GM12878 (cell line): ENCODE measurements around the gene SLC25A51. TPM values are rescaled to one million over a fixed set of nuclear protein-coding genes. Genes with fewer than 3 reads are reported as not detected.

Experiments used
- ATAC-seq: fragments of 200-7000 bp; cut with Tn5 transposase; 3 replicates; pipeline ENCODE4 v1.9.1; 2020; ENCODE audit warnings: mild to moderate bottlenecking, moderate library complexity
- BruUV-seq: library from RNA; stranded (reverse); fragments of 400-500 nt; replicated peaks from 2 replicates; lab custom pipeline; 2021; lab: Mats Ljungman, UMichigan
- CTCF ChIA-PET: fragments of 300-600 bp; sonication (Branson Sonifier 250); formaldehyde crosslinking; extraction: SDS; loops from one replicate; lab custom pipeline; 2021; ENCODE audit warnings: inconsistent platforms; lab: Yijun Ruan, JAX
- POLR2A ChIA-PET: fragments of 350-600 bp; formaldehyde crosslinking; extraction: SDS; loops from one replicate; lab custom pipeline; 2021; ENCODE audit warnings: inconsistent platforms; lab: Charles Lee
- RAD21 ChIA-PET: fragments of 300-600 bp; sonication (Branson Sonifier 250); formaldehyde crosslinking; loops from one replicate; lab custom pipeline; 2023; ENCODE audit warnings: antibody characterized with exemption; ENCODE audit not compliant: unreplicated experiment; lab: Charles Lee
- SMC1A ChIA-PET: fragments of 300-600 bp; sonication (Branson Sonifier 250); formaldehyde crosslinking; loops from one replicate; lab custom pipeline; 2023; ENCODE audit not compliant: unreplicated experiment, uncharacterized antibody; lab: Charles Lee
- DNase-seq: peaks from one replicate; pipeline ENCODE4 v3.0.0-alpha.2; 2011; ENCODE audit warnings: low read depth, low spot score
- FAIRE-seq: peaks from 3 replicates; lab custom pipeline; 2011; peaks lifted over from hg19 to GRCh38; lab: Jason Lieb, UNC
- H2AFZ ChIP-seq: 2 replicates; pipeline ENCODE4 v1.6.0; 2011; ENCODE audit warnings: low read depth, low read length, control low read depth; ENCODE audit not compliant: control insufficient read depth
- H3K27ac ChIP-seq: 2 replicates; pipeline ENCODE4 v1.5.1; 2011; ENCODE audit warnings: control low read depth; ENCODE audit not compliant: control insufficient read depth, insufficient read depth
- H3K27me3 ChIP-seq, 2 experiments: replicated peaks in 1 of 2; 2 replicates each; pipeline versions ENCODE4 v1.6.0 to v1.6.1; 2011; ENCODE audit warnings: low read length in 1 of 2; ENCODE audit not compliant: control insufficient read depth in 2 of 2, insufficient read depth in 2 of 2
- H3K36me3 ChIP-seq, 2 experiments: 2 replicates each; pipeline ENCODE4 v1.5.1; 2011; ENCODE audit warnings: low read length in 1 of 2; ENCODE audit not compliant: control insufficient read depth in 2 of 2, insufficient read depth in 2 of 2
- H3K4me1 ChIP-seq: 2 replicates; pipeline ENCODE4 v1.6.1; 2011; ENCODE audit warnings: mild to moderate bottlenecking, low read length, moderate library complexity, mixed read lengths; ENCODE audit not compliant: control insufficient read depth, insufficient read depth
- H3K4me2 ChIP-seq: 2 replicates; pipeline ENCODE4 v1.6.0; 2011; ENCODE audit warnings: control low read depth; ENCODE audit not compliant: control insufficient read depth, insufficient read depth
- H3K4me3 ChIP-seq: fragments of 200-600 bp; sonication (generic); 2 replicates; pipeline ENCODE4 v1.5.1; 2016
- H3K79me2 ChIP-seq: 2 replicates; pipeline ENCODE4 v1.6.0; 2011; ENCODE audit warnings: low read length; ENCODE audit not compliant: control insufficient read depth, insufficient read depth
- H3K9ac ChIP-seq: 2 replicates; pipeline ENCODE4 v1.8.0; 2011; ENCODE audit warnings: low read length, control low read depth, mixed read lengths; ENCODE audit not compliant: control insufficient read depth, insufficient read depth
- H3K9me3 ChIP-seq: replicated peaks from 3 replicates; pipeline ENCODE4 v1.5.1; 2011; ENCODE audit warnings: mild to moderate bottlenecking, low read length; ENCODE audit not compliant: control insufficient read depth, insufficient read depth
- H4K20me1 ChIP-seq: 2 replicates; pipeline ENCODE4 v1.6.0; 2011; ENCODE audit not compliant: control insufficient read depth, insufficient read depth
- BCL11A ChIP-seq: IDR thresholded peaks from 2 replicates; pipeline ENCODE4 v1.6.1; 2011; ENCODE audit warnings: low read depth, low read length
- DPF2 ChIP-seq: fragments of 450-650 bp; IDR thresholded peaks from 2 replicates; pipeline ENCODE4 v1.6.1; 2017; ENCODE audit warnings: mild to moderate bottlenecking
- RELA ChIP-seq: fragments of 450-650 bp; IDR thresholded peaks from 2 replicates; pipeline ENCODE4 v1.8.0; 2014; ENCODE audit warnings: borderline replicate concordance; ENCODE audit not compliant: partially characterized antibody
- SIX5 ChIP-seq: IDR thresholded peaks from 2 replicates; pipeline ENCODE4 v1.6.1; 2011; ENCODE audit warnings: mild to moderate bottlenecking, low read depth, low read length, moderate library complexity; ENCODE audit not compliant: severe bottlenecking
- ZNF384 ChIP-seq: IDR thresholded peaks from 2 replicates; pipeline ENCODE4 v1.6.1; 2012; ENCODE audit warnings: low read depth, mild to moderate bottlenecking, low read length, improper control_type of control experiment, borderline replicate concordance
- ZSCAN29 ChIP-seq: fragments of 450-650 bp; IDR thresholded peaks from 2 replicates; pipeline ENCODE4 v1.6.1; 2017; ENCODE audit warnings: mild to moderate bottlenecking, moderate library complexity
- WGBS: methylation state at CpG from one replicate; pipeline ENCODE4 v1.1.6; 2016; ENCODE audit warnings: low lambda C conversion rate; ENCODE audit not compliant: insufficient replicate concordance, insufficient coverage; ENCODE audit errors: missing lambda C conversion rate; 5-methylcytosine and 5-hydroxymethylcytosine counted together
- in situ Hi-C: fragments of 300-500 bp; cut with MboI; formaldehyde crosslinking; loops from 9 replicates; pipeline ENCODE4 v1.14.3; 2018; ENCODE audit warnings: mixed read lengths
- intact Hi-C: fragments of 100-400 bp; cut with micrococcal nuclease; formaldehyde crosslinking; loops from one replicate; pipeline ENCODE4 v1.14.2; 2022; ENCODE audit not compliant: unreplicated experiment
- polyA plus RNA-seq, 11 experiments: library from polyadenylated mRNA; depleted of rRNA in 4 of 11; unstranded in 6 of 11; stranded (reverse) in 5 of 11; fragments of >200 nt; fragmentation: Nextera tagmentation in 4 of 11; fragmentation: Illumina TruSeq in 1 of 11; extraction: Ambion mirVana in 4 of 11; extraction: Trizol in 1 of 11; gene quantifications; 1 replicate in 1 of 11; 2 replicates in 10 of 11; pipeline versions ENCODE4 v1.2.1 to v1.2.3, GENCODE V29; 2011 to 2016; ENCODE audit warnings: inconsistent platforms in 2 of 11, missing spikeins in 2 of 11, low read depth in 1 of 11
- total RNA-seq, 4 experiments: library from RNA; depleted of rRNA in 3 of 4; stranded (reverse); fragments of >200 nt in 3 of 4; fragmentation: Illumina TruSeq in 1 of 4; extraction: Trizol in 1 of 4; gene quantifications; 2 replicates each; pipeline versions ENCODE4 v1.2.1 to v1.2.3, GENCODE V29; 2013 to 2021
- TF ChIP-seq, protein P1 (sequence below): IDR thresholded peaks from 2 replicates; pipeline ENCODE4 v1.6.1; 2012; ENCODE audit warnings: mild to moderate bottlenecking, low read depth, low read length

The SLC25A51 gene
- total and polyA plus RNA-seq, 10 of the 15 experiments (the other 5 are each of a cell fraction or from before 2014, with no cell fraction given), result 3.8 to 29.3 (median 13.2) TPM

DNA sequence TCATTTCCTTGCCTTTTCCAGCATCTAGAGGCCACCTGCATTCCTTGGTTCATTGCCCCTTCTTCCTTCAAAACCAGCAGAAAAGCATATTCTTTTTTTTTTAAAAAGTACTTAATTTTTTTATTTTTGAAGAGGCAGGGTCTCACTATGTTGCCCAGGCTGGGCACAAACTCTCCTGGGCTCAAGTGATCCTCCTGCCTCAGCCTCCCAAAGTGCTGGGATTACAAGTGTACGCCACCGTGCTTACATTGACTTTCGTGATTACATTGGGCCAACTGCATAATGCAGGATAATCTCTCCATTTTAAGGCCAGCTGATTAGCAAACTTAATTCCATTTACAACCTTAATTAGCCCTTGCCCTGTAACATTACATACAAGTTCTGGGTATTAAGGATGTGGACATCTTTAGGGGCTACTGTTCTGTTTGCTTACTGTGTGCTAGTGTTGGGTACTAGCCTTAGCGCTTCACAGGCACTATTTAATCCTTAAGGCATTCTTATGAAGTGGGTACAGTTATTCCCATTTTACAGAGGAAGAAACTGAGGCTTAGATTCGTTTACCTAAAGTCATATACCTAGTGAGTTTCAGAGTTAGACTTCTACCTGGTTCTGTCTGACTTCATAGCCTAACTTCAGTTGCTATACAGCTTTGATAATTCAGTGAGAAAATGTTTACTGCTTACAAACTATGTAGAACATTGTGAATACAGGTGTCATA is 33.7 kb downstream of the SLC25A51 start:
- no peaks in the 10 kb centered on the region for H4K20me1 ChIP-seq
- no peaks in the 10 kb centered on the region for H3K36me3 ChIP-seq
- no peak for TF ChIP-seq BCL11A
- TF ChIP-seq RELA, result no peak
- TF ChIP-seq SIX5, result no peak
- no peak for TF ChIP-seq ZNF384
- no peak for TF ChIP-seq DPF2
- no peak for TF ChIP-seq ZSCAN29
- TF ChIP-seq, protein P1, sequence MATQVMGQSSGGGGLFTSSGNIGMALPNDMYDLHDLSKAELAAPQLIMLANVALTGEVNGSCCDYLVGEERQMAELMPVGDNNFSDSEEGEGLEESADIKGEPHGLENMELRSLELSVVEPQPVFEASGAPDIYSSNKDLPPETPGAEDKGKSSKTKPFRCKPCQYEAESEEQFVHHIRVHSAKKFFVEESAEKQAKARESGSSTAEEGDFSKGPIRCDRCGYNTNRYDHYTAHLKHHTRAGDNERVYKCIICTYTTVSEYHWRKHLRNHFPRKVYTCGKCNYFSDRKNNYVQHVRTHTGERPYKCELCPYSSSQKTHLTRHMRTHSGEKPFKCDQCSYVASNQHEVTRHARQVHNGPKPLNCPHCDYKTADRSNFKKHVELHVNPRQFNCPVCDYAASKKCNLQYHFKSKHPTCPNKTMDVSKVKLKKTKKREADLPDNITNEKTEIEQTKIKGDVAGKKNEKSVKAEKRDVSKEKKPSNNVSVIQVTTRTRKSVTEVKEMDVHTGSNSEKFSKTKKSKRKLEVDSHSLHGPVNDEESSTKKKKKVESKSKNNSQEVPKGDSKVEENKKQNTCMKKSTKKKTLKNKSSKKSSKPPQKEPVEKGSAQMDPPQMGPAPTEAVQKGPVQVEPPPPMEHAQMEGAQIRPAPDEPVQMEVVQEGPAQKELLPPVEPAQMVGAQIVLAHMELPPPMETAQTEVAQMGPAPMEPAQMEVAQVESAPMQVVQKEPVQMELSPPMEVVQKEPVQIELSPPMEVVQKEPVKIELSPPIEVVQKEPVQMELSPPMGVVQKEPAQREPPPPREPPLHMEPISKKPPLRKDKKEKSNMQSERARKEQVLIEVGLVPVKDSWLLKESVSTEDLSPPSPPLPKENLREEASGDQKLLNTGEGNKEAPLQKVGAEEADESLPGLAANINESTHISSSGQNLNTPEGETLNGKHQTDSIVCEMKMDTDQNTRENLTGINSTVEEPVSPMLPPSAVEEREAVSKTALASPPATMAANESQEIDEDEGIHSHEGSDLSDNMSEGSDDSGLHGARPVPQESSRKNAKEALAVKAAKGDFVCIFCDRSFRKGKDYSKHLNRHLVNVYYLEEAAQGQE, result no peak
- TF ChIP-seq, all 136 proteins: peak for 0
- Histone ChIP-seq H3K4me3 (no peak overlapping the region), H3K4me1 (no peaks in the 10 kb centered on the region), H3K27me3 (no peaks in the 10 kb centered on the region), H3K4me2 (no peak overlapping the region), H3K9ac (no peak overlapping the region), H3K9me3 (no peaks in the 10 kb centered on the region), H3K79me2 (no peaks in the 10 kb centered on the region), H3K27ac (no peak overlapping the region), H2AFZ (no peak overlapping the region)
- POLR2A ChIA-PET, result interaction anchor here (0.6 kb wide), 2 partner anchors 9 to 1466 kb away, joined by 3 read pairs; no protein-coding TSS in a partner anchor
- RAD21 ChIA-PET, result no interaction called here
- SMC1A ChIA-PET, result no interaction called here
- ATAC-seq (no peak), DNase-seq (no peak), FAIRE-seq (no peak)
- CTCF ChIA-PET, result interaction anchor here (0.6 to 1.1 kb wide), 3 partner anchors 11 to 64 kb away, joined by 3 read pairs; no protein-coding TSS in a partner anchor
- WGBS, result 97% methylated on average over 5 of the region's 5 CpGs
- in situ Hi-C loops, result no loop called here
- intact Hi-C loops, result no loop called here
- BruUV-seq, result no TSS peak
